ENCODE results near the gene SPDYE3. TPM values are rescaled to one million over a fixed set of nuclear protein-coding genes. Genes with fewer than 3 reads are reported as not detected.
"Not testable (repeated sequence)": the region's sequence is repeated elsewhere in the genome, so short reads cannot be mapped to it uniquely, and the experiment has no call there.

SPDYE3 gene
- total RNA-seq, 1 donor from 2014 or later: not detected

DNA sequence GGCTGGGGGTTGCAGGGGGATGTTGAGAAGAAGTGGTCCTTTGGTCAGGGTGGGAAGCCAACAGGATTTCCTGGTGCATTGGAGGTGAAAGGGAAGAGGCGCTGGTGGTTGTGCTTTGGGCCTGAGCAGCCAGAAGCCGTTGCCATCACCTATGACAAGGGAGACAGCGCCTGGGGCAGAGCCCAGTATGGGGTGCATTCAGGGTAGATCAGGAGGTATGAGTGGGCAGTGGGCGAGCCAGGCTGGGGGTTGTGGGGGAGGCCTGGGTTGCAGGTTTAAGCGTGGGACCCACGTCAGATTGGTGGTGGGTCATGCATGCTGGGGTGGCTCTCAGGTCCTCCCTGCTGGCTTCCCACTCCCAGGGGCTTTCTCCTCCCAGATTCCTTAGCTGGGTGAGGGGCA is 44.2 kb downstream of the SPDYE3 start:
- DNase-seq (ENCODE audit: extremely low spot score, unreplicated experiment): no peak
- H3K4me3 Mint-ChIP-seq (ENCODE audit: unreplicated experiment): no peak overlapping the region
- peaks cover 29% of the 10 kb centered on the region for H3K36me3 Mint-ChIP-seq (ENCODE audit: unreplicated experiment)
- H3K4me1 Mint-ChIP-seq (ENCODE audit: unreplicated experiment): no peaks in the 10 kb centered on the region
- no peaks in the 10 kb centered on the region for H3K27me3 Mint-ChIP-seq (ENCODE audit: unreplicated experiment)
- H3K9me3 Mint-ChIP-seq (ENCODE audit: unreplicated experiment): no peaks in the 10 kb centered on the region
- H3K27ac Mint-ChIP-seq (ENCODE audit: unreplicated experiment): no peak overlapping the region
- TF ChIP-seq, protein P1, sequence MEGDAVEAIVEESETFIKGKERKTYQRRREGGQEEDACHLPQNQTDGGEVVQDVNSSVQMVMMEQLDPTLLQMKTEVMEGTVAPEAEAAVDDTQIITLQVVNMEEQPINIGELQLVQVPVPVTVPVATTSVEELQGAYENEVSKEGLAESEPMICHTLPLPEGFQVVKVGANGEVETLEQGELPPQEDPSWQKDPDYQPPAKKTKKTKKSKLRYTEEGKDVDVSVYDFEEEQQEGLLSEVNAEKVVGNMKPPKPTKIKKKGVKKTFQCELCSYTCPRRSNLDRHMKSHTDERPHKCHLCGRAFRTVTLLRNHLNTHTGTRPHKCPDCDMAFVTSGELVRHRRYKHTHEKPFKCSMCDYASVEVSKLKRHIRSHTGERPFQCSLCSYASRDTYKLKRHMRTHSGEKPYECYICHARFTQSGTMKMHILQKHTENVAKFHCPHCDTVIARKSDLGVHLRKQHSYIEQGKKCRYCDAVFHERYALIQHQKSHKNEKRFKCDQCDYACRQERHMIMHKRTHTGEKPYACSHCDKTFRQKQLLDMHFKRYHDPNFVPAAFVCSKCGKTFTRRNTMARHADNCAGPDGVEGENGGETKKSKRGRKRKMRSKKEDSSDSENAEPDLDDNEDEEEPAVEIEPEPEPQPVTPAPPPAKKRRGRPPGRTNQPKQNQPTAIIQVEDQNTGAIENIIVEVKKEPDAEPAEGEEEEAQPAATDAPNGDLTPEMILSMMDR (IDR thresholded peaks at IDR 0.05): no peak

DNA sequence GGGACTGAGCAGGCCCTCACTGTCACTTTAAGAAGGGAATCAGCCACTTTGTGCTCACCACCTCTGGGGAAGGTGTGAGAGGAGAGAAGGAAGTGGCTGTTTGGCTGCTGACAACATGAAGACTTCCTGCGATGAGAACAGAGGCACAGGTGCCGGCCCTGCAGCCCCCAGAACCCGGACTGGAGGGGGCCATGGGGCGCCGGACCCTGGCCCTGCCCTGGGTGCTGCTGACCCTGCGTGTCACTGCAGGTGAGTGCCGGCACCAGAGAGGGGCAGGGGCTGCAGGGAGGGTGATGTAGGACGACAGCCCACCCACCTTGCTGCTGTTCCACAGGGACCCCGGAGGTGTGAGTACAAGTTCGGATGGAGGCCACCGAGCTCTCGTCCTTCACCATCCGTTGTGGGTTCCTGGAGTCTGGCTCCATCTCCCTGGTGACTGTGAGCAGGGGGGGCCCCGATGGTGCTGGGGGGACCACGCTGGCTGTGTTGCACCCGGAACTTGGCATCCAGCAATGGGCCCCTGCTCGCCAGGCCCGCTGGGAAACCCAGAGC is 44.8 kb downstream of the SPDYE3 start:
- H3K36me3 Mint-ChIP-seq (ENCODE audit: unreplicated experiment): peaks cover 24% of the 10 kb centered on the region
- H3K27me3 Mint-ChIP-seq (ENCODE audit: unreplicated experiment); H3K9me3 Mint-ChIP-seq (ENCODE audit: unreplicated experiment); H3K4me3 Mint-ChIP-seq (ENCODE audit: unreplicated experiment); H3K27ac Mint-ChIP-seq (ENCODE audit: unreplicated experiment); DNase-seq (ENCODE audit: extremely low spot score, unreplicated experiment); H3K4me1 Mint-ChIP-seq (ENCODE audit: unreplicated experiment): not testable (repeated sequence)

DNA sequence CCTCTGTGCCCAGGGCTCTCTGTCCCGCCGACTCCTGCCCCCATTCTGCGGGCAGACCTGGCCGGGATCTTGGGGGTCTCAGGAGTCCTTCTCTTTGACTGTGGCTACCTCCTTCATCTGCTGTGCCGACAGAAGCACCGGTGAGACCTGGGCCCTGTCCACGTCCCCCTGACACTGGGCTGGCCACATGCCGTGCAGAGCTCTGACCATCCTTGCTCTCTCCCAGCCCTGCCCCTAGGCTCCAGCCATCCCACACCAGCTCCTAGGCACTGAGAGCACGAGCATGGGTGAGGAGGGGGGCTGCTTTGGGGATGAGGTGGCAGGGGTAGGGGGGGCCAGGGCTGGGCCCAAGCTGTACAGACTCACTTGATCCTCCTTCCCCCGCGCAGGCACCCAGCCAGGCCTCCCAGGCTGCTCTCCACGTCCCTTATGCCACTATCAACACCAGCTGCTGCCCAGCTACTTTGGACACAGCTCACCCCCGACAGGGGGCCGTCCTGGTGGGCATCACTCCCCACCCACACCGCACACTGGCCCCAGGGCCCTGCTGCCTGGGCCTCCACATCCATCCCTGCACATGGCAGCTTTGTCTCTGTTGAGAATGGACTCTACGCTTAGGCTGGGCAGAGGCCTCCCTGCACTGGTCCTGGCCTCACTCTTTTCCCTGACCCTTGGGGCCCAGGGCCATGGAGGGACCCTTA is 45.6 kb downstream of the SPDYE3 start:
- H3K4me1 Mint-ChIP-seq (ENCODE audit: unreplicated experiment): no peaks in the 10 kb centered on the region
- H3K27me3 Mint-ChIP-seq (ENCODE audit: unreplicated experiment): no peaks in the 10 kb centered on the region
- TF ChIP-seq, protein P1 (IDR thresholded peaks at IDR 0.05): no peak
- no peak overlapping the region for H3K4me3 Mint-ChIP-seq (ENCODE audit: unreplicated experiment)
- H3K27ac Mint-ChIP-seq (ENCODE audit: unreplicated experiment): no peak overlapping the region
- no peaks in the 10 kb centered on the region for H3K9me3 Mint-ChIP-seq (ENCODE audit: unreplicated experiment)
- peaks cover 18% of the 10 kb centered on the region for H3K36me3 Mint-ChIP-seq (ENCODE audit: unreplicated experiment)
- DNase-seq (ENCODE audit: extremely low spot score, unreplicated experiment): no peak

DNA sequence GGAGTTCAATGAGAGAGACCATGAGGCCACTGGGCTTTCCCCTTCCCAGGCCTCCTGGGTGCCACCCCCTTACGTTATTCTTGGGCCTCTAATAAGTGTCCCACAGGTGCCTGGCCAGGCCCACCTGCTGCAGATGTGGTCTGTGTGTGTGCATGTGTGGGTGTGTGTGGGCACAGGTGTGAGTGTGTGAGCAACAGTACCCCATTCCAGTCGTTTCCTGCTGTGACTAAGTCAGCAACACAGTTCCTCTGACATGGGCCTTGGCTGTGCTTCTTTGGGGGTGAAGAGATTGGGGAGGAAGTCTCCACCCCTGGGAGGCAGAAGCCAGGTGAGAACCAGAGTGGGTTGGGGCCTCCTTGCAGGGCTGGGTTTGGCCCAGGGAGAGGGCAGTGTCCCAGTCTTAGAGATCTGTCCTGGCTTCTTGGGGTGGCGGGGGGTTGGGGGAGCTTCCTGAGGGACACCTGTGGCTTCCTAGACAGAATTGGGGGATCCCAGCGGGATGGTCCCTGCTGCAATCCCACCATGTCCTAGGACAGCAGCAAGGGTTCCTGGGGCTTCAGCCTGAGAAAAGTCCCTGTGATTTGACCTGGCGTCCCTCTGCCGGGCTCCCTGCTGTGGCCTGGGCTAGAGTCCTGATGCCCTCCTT is 46.3 kb downstream of the SPDYE3 start:
- Mint-ChIP-seq H3K4me3 (ENCODE audit: unreplicated experiment) (no peak overlapping the region), H3K27ac (ENCODE audit: unreplicated experiment) (no peak overlapping the region), H3K9me3 (ENCODE audit: unreplicated experiment) (no peaks in the 10 kb centered on the region), H3K4me1 (ENCODE audit: unreplicated experiment) (no peaks in the 10 kb centered on the region), H3K36me3 (ENCODE audit: unreplicated experiment) (peaks cover 16% of the 10 kb centered on the region), H3K27me3 (ENCODE audit: unreplicated experiment) (no peaks in the 10 kb centered on the region)
- TF ChIP-seq, protein P1 (IDR thresholded peaks at IDR 0.05): no peak
- no peak for DNase-seq (ENCODE audit: extremely low spot score, unreplicated experiment)

DNA sequence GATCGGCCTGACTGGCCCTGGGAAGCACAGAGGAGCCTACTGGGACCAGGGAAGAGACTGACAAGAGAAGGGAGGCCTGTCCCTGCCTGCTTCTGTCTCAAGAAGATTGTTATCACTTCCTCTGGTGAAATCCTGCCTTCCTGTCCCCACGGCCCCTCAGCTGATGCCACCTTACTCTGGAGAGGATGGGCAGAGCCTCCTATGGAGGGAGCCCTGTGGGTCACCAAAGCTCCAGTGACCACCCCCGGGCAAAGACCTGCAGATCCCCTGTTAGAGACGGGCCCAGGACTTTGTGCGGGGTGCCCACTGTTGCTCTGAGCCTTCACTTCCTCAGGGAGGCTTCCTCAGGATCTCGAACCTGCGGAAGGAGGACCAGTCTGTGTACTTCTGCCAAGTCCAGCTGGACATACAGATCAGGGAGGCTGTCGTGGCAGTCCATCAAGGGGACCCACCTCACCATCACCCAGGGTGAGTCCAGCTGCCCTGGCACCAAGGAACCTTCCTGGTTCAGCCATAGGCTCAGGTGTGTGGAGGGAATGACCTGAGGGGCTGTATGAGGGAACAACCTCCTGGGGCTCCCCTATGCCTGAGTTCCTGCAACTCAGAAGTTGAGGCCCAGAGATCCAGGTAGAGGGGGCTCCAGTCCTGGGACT is 49.0 kb downstream of the SPDYE3 start:
- Mint-ChIP-seq H3K9me3 (ENCODE audit: unreplicated experiment) (no peaks in the 10 kb centered on the region), H3K4me1 (ENCODE audit: unreplicated experiment) (no peaks in the 10 kb centered on the region), H3K27ac (ENCODE audit: unreplicated experiment) (no peak overlapping the region), H3K4me3 (ENCODE audit: unreplicated experiment) (no peak overlapping the region), H3K36me3 (ENCODE audit: unreplicated experiment) (peaks cover 16% of the 10 kb centered on the region), H3K27me3 (ENCODE audit: unreplicated experiment) (no peaks in the 10 kb centered on the region)
- no peak for DNase-seq (ENCODE audit: extremely low spot score, unreplicated experiment)
- TF ChIP-seq, protein P1 (IDR thresholded peaks at IDR 0.05): no peak
